NCI-H226 (cell line): ENCODE results near the gene SHF.

Experiments
- DNase-seq: peaks from one replicate; pipeline ENCODE4 v3.0.0-alpha.2; 2015

Gene SHF

GRCh38 chr15:45123397-45123796 is 64.4 kb downstream of the SHF start:
- DNase-seq: no peak

- no peak for DNase-seq
These were observed 65.0 kb downstream of the SHF start for GRCh38 chr15:45122719-45123118.

GRCh38 chr15:45121706-45122417 is 65.9 kb downstream of the SHF start:
- DNase-seq: peak; percentile 80

- DNase-seq: no peak
These were observed 66.7 kb downstream of the SHF start for GRCh38 chr15:45121020-45121419.

GRCh38 chr15:45120081-45120972 is 67.4 kb downstream of the SHF start:
- no peak for DNase-seq

GRCh38 chr15:45118996-45119395 is 68.8 kb downstream of the SHF start:
- no peak for DNase-seq

- peak; percentile 67 for DNase-seq
These were observed 69.6 kb downstream of the SHF start for GRCh38 chr15:45118131-45118588.

GRCh38 chr15:45117308-45118130 is 70.2 kb downstream of the SHF start:
- DNase-seq: no peak
